HepG2 (cell line): ENCODE results near the gene MYO1E. TPM values are rescaled to one million over a fixed set of nuclear protein-coding genes. Genes with fewer than 3 reads are reported as not detected.
A peak's percentile ranks its signal among the peaks of the same experiment; 100 is the strongest.

Experiments
- CCDC6 ChIP-seq: sonication (generic); formaldehyde crosslinking; IDR thresholded peaks from 2 replicates; pipeline ENCODE4 v1.8.1; 2022; ENCODE audit warnings: mild to moderate bottlenecking, missing genetic modification reagents, moderate library complexity
- FIP1L1 ChIP-seq: fragments of 200-400 bp; formaldehyde crosslinking; IDR thresholded peaks from 2 replicates; pipeline ENCODE4 v1.6.1; 2018; ENCODE audit warnings: low read depth, mild to moderate bottlenecking, low read length, moderate library complexity, borderline replicate concordance; ENCODE audit not compliant: insufficient read depth
- MNT ChIP-seq: fragments of 450-650 bp; IDR thresholded peaks from 2 replicates; pipeline ENCODE4 v1.6.1; 2016
- MXD4 ChIP-seq: IDR thresholded peaks from 2 replicates; pipeline ENCODE4 v1.6.1; 2016; ENCODE audit warnings: mild to moderate bottlenecking, missing biosample characterization, missing genetic modification reagents
- NKX3-1 ChIP-seq: sonication (generic); formaldehyde crosslinking; IDR thresholded peaks from 2 replicates; pipeline ENCODE4 v1.5.0; 2020; ENCODE audit warnings: missing genetic modification reagents
- SALL1 ChIP-seq: sonication (generic); formaldehyde crosslinking; IDR thresholded peaks from 2 replicates; pipeline ENCODE4 v1.8.0; 2022; ENCODE audit warnings: mild to moderate bottlenecking, missing genetic modification reagents
- TP53 ChIP-seq: sonication (generic); formaldehyde crosslinking; conservative IDR thresholded peaks from 2 replicates; pipeline ENCODE4 v1.4.0; 2020; ENCODE audit warnings: missing genetic modification reagents
- ZBTB2 ChIP-seq: sonication (generic); formaldehyde crosslinking; IDR thresholded peaks from 2 replicates; pipeline ENCODE4 v1.8.0; 2022; ENCODE audit warnings: low read depth, missing genetic modification reagents
- ZBTB40 ChIP-seq, 2 experiments: fragments of 450-650 bp in 1 of 2; sonication (generic) in 1 of 2; formaldehyde crosslinking in 1 of 2; IDR thresholded peaks; 2 replicates each; pipeline versions ENCODE4 v1.6.1 to v1.8.0; 2016 to 2022; ENCODE audit warnings: antibody characterized with exemption in 1 of 2, mild to moderate bottlenecking in 1 of 2, missing genetic modification reagents in 1 of 2
- ZNF550 ChIP-seq: sonication (generic); formaldehyde crosslinking; IDR thresholded peaks from 2 replicates; pipeline ENCODE4 v1.4.0; 2020; ENCODE audit warnings: mild to moderate bottlenecking, missing genetic modification reagents, borderline replicate concordance
- ZNF788 ChIP-seq: sonication (generic); formaldehyde crosslinking; IDR thresholded peaks from 2 replicates; pipeline ENCODE4 v1.5.0; 2020; ENCODE audit warnings: mild to moderate bottlenecking, missing genetic modification reagents, borderline replicate concordance
- ZNF800 ChIP-seq: sonication (generic); formaldehyde crosslinking; IDR thresholded peaks from 2 replicates; pipeline ENCODE4 v1.4.0; 2020; ENCODE audit warnings: missing genetic modification reagents
- ZSCAN25 ChIP-seq: sonication (generic); formaldehyde crosslinking; IDR thresholded peaks from 2 replicates; pipeline ENCODE4 v1.8.0; 2022; ENCODE audit warnings: mild to moderate bottlenecking, missing genetic modification reagents
- polyA plus RNA-seq, 8 experiments: library from polyadenylated mRNA; depleted of rRNA in 3 of 8; stranded (reverse) in 7 of 8; unstranded in 1 of 8; fragments of >200 nt; fragmentation: Illumina TruSeq in 4 of 8; extraction: Trizol in 4 of 8; gene quantifications; 2 replicates each; pipeline versions ENCODE4 v1.2.1 to v1.2.3, GENCODE V29; 2011 to 2016; ENCODE audit warnings: low read depth in 4 of 8, missing spikeins in 1 of 8, mixed read lengths in 1 of 8; ENCODE audit not compliant: insufficient read depth in 1 of 8
- total RNA-seq, 5 experiments: library from RNA; depleted of rRNA; stranded (reverse); fragments of >200 nt; fragmentation: Illumina TruSeq; extraction: Trizol; gene quantifications; 2 replicates each; pipeline ENCODE4 v1.2.3, GENCODE V29; 2016; ENCODE audit warnings: low read depth in 1 of 5

The MYO1E gene
- total and polyA plus RNA-seq, 2 of the 13 experiments (the other 11 are each of a cell fraction or from before 2014, with no cell fraction given) = 15.7 to 25.1 TPM

- no peak for TF ChIP-seq ZBTB40 (IDR thresholded peaks at IDR 0.05)
- peak; percentile 29; the same call in 1 of the 2 replicates for TF ChIP-seq ZBTB40 (CRISPR knock-in tag; IDR thresholded peaks at IDR 0.05)
- peak; percentile 35 for TF ChIP-seq MNT
- TF ChIP-seq SALL1 (CRISPR knock-in tag) = peak; percentile 75
- peak; percentile 87 for TF ChIP-seq MXD4 (CRISPR knock-in tag)
- TF ChIP-seq ZNF550 (CRISPR knock-in tag) = 0 out of 2 replicates have a peak, but pooled peaks have one; percentile 49
- TF ChIP-seq NKX3-1 (CRISPR knock-in tag) = peak; percentile 88; the same call in 1 of the 2 replicates
- TF ChIP-seq ZSCAN25 (CRISPR knock-in tag) = 0 out of 2 replicates have a peak, but pooled peaks have one; percentile 34
- peak; percentile 60; the same call in 1 of the 2 replicates for TF ChIP-seq CCDC6 (CRISPR knock-in tag)
- 0 out of 2 replicates have a peak, but pooled peaks have one; percentile 40 for TF ChIP-seq ZNF800
- TF ChIP-seq ZBTB2 (CRISPR knock-in tag) = no peak
- peak; percentile 40; the same call in 1 of the 2 replicates for TF ChIP-seq ZNF788 (CRISPR knock-in tag)
- 0 out of 2 replicates have a peak, but pooled peaks have one; percentile 22 for TF ChIP-seq TP53 (CRISPR knock-in tag)
- TF ChIP-seq FIP1L1 = no peak
These were observed 267.5 kb downstream of the MYO1E start, which contains the start of gene CCNB2 (continued) for GRCh38 chr15:59104912-59105732.
